ENCODE measurements around the gene POP4. TPM values are rescaled to one million over a fixed set of nuclear protein-coding genes. Genes with fewer than 3 reads are reported as not detected.

The POP4 gene
- total RNA-seq, 1 experiment from 2014 or later = 75.0 TPM

DNA sequence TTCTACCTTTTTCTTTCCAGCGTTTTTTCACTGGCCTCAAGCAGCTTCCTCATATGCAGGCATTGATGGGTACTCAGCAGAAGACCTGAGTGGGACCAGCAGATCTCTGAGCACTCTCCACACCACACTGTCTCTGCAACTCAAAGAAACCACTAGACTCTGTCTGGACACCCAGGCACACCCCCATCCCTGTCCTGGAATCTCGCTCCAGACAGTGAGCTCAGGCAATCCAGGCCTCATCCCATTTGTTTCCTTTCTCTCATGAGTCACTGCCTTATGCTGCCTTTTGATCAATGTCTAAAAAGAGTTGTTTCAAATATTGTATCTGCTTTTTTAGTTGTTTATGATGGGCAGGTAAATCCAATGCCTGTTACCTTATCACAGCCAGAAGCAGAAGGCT is 19.7 kb upstream of the POP4 start:
- Mint-ChIP-seq H3K9me3 (ENCODE audit: unreplicated experiment) (no peaks in the 10 kb centered on the region), H3K4me1 (ENCODE audit: low read depth, unreplicated experiment) (no peaks in the 10 kb centered on the region), H3K4me3 (ENCODE audit: unreplicated experiment) (no peak overlapping the region), H3K36me3 (ENCODE audit: insufficient read depth, unreplicated experiment) (no peaks in the 10 kb centered on the region), H3K27me3 (ENCODE audit: insufficient read depth, unreplicated experiment) (peaks cover 6% of the 10 kb centered on the region), H3K27ac (ENCODE audit: unreplicated experiment) (no peak overlapping the region)
- Histone ChIP-seq H3K36me3 (ENCODE audit: control insufficient read depth, insufficient read depth, low read length) (no peaks in the 10 kb centered on the region), H3K27me3 (replicated peaks; ENCODE audit: control insufficient read depth, insufficient read depth, low read length) (no peaks in the 10 kb centered on the region; the same call in 1 of the 2 replicates), H3K4me1 (no peaks in the 10 kb centered on the region), H3K9me3 (no peaks in the 10 kb centered on the region), H3K4me3 (ENCODE audit: low read depth, low read length) (no peak overlapping the region)
- ChIA-PET POLR2A (no interaction called here), CTCF (no interaction called here)
- BruUV-seq (replicated peaks) = no TSS peak
- no peak for DNase-seq
- intact Hi-C loops (cut with micrococcal nuclease; ENCODE audit: unreplicated experiment) = no loop called here
- TF ChIP-seq, protein P1, sequence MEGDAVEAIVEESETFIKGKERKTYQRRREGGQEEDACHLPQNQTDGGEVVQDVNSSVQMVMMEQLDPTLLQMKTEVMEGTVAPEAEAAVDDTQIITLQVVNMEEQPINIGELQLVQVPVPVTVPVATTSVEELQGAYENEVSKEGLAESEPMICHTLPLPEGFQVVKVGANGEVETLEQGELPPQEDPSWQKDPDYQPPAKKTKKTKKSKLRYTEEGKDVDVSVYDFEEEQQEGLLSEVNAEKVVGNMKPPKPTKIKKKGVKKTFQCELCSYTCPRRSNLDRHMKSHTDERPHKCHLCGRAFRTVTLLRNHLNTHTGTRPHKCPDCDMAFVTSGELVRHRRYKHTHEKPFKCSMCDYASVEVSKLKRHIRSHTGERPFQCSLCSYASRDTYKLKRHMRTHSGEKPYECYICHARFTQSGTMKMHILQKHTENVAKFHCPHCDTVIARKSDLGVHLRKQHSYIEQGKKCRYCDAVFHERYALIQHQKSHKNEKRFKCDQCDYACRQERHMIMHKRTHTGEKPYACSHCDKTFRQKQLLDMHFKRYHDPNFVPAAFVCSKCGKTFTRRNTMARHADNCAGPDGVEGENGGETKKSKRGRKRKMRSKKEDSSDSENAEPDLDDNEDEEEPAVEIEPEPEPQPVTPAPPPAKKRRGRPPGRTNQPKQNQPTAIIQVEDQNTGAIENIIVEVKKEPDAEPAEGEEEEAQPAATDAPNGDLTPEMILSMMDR (IDR thresholded peaks at IDR 0.05; ENCODE audit: insufficient read depth in 1 of 2, low read depth in 1 of 2, low read length in 1 of 2, severe bottlenecking in 1 of 2, unreplicated experiment in 1 of 2) = no peak

DNA sequence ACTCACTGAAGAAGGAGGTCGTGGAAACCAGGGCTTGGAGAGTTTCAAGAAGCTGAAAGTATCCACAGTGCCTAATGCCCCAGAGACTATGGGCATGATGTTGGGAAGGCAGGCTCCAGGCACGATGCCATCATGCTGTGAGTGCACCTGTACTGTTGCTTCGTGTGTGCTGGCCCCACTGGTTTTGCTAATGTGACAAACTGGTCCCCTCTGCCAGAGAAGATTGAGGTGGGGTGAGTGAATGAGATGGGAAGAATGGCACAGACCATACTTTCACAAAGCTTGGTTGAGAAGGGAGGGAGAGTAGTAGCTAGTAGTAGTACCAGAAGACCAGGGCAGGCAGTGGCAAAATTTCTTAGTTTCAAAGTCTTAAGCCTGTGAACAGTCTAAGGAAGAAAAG is 19.0 kb upstream of the POP4 start:
- Mint-ChIP-seq H3K27me3 (ENCODE audit: insufficient read depth, unreplicated experiment) (peaks cover 6% of the 10 kb centered on the region), H3K27ac (ENCODE audit: unreplicated experiment) (no peak overlapping the region), H3K4me1 (ENCODE audit: low read depth, unreplicated experiment) (no peaks in the 10 kb centered on the region), H3K36me3 (ENCODE audit: insufficient read depth, unreplicated experiment) (no peaks in the 10 kb centered on the region), H3K4me3 (ENCODE audit: unreplicated experiment) (no peak overlapping the region), H3K9me3 (ENCODE audit: unreplicated experiment) (no peaks in the 10 kb centered on the region)
- no peaks in the 10 kb centered on the region for H3K36me3 ChIP-seq (ENCODE audit: control insufficient read depth, insufficient read depth, low read length)
- ChIA-PET POLR2A (no interaction called here), CTCF (no interaction called here)
- no peaks in the 10 kb centered on the region; the same call in 1 of the 2 replicates for H3K27me3 ChIP-seq (replicated peaks; ENCODE audit: control insufficient read depth, insufficient read depth, low read length)
- no peaks in the 10 kb centered on the region for H3K4me1 ChIP-seq
- no peak overlapping the region for H3K4me3 ChIP-seq (ENCODE audit: low read depth, low read length)
- no peaks in the 10 kb centered on the region for H3K9me3 ChIP-seq
- TF ChIP-seq, protein P1 (IDR thresholded peaks at IDR 0.05; ENCODE audit: insufficient read depth in 1 of 2, low read depth in 1 of 2, low read length in 1 of 2, severe bottlenecking in 1 of 2, unreplicated experiment in 1 of 2) = no peak
- intact Hi-C loops (cut with micrococcal nuclease; ENCODE audit: unreplicated experiment) = no loop called here
- BruUV-seq (replicated peaks) = no TSS peak
- DNase-seq = no peak

DNA sequence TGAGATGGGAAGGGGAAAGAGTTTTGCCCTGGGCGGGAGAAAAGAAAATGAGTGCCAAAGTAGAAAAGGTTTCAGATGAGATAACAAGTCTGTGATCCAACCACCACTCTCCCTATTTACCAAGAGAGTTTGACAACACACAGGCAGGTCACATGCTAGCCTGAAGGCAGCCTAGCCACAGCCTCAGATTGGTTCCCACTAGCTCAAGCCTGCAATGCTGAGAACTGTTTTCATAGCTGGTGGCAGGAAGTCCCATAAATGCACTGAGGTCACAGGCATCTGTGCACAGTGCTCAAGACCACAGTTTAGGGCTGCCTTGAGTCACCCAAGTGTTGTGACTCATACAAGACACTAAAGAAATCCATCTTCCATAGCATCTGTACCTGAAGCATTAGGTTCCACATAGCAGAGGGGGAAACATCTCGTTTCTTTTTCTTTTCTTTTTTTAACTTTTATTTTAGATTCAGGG is 18.5 kb upstream of the POP4 start:
- POLR2A ChIA-PET = no interaction called here
- no peaks in the 10 kb centered on the region; the same call in 1 of the 2 replicates for H3K27me3 ChIP-seq (replicated peaks; ENCODE audit: control insufficient read depth, insufficient read depth, low read length)
- intact Hi-C loops (cut with micrococcal nuclease; ENCODE audit: unreplicated experiment) = no loop called here
- H3K4me1 ChIP-seq = no peaks in the 10 kb centered on the region
- Mint-ChIP-seq H3K36me3 (ENCODE audit: insufficient read depth, unreplicated experiment) (no peaks in the 10 kb centered on the region), H3K4me1 (ENCODE audit: low read depth, unreplicated experiment) (no peaks in the 10 kb centered on the region), H3K27ac (ENCODE audit: unreplicated experiment) (no peak overlapping the region), H3K27me3 (ENCODE audit: insufficient read depth, unreplicated experiment) (peaks cover 6% of the 10 kb centered on the region), H3K9me3 (ENCODE audit: unreplicated experiment) (no peaks in the 10 kb centered on the region), H3K4me3 (ENCODE audit: unreplicated experiment) (no peak overlapping the region)
- no peak for DNase-seq
- H3K36me3 ChIP-seq (ENCODE audit: control insufficient read depth, insufficient read depth, low read length) = no peaks in the 10 kb centered on the region
- no TSS peak for BruUV-seq (replicated peaks)
- H3K4me3 ChIP-seq (ENCODE audit: low read depth, low read length) = no peak overlapping the region
- CTCF ChIA-PET = no interaction called here
- TF ChIP-seq, protein P1 (IDR thresholded peaks at IDR 0.05; ENCODE audit: insufficient read depth in 1 of 2, low read depth in 1 of 2, low read length in 1 of 2, severe bottlenecking in 1 of 2, unreplicated experiment in 1 of 2) = no peak
- no peaks in the 10 kb centered on the region for H3K9me3 ChIP-seq
